GM18858 (cell line): ENCODE data around the gene C19orf25.
"Not testable (repeated sequence)": the region's sequence is repeated elsewhere in the genome, so short reads cannot be mapped to it uniquely, and the experiment has no call there.

Experiments
- ATAC-seq: cut with Tn5 transposase; IDR thresholded peaks from one replicate; pipeline ENCODE4 v1.9.1; 2021; ENCODE audit not compliant: unreplicated experiment

The C19orf25 gene

DNA sequence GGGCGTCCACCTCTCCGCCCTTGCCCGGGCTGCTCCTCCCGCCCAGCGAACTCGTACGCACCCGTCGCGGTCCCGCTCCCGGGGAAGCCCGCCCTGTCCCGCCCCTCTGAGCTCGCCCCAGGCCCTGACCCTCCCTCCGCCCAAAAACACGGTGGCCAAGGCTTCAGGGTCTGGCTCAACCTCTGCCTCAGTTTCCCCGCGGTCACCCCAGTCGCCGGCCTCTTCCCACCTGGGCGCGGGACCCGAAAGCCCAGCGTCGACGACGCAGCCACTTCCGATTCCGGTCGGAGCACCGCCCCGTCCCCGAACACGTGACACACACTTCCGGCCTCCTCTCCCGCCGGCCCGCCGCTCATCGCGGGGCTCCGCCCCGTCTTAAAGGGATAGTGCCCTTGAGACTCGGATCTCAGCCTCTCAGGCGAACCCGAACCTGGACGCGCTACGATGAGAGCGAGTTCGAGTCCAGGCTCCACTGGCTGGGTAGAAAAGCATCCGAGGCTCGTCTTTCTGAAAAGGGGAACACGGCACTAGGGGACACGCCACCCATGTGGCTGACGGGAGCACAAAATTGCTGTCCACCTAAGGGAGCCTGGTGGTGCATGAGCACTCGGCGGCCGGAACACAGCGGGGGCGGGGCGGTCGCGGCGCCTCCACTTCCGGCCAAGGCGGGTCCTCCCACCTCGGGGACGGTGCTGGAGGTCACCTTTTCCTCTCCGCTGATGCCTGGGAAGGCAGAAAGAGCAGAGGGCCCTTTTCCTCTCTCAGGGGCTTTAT, at the start of gene C19orf25:
C19orf25 (minus strand) TSS at position 282 of the 774 bp plus-strand sequence. CDS start 312 bp downstream, outside the sequence.
- peak; percentile 68 for ATAC-seq

DNA sequence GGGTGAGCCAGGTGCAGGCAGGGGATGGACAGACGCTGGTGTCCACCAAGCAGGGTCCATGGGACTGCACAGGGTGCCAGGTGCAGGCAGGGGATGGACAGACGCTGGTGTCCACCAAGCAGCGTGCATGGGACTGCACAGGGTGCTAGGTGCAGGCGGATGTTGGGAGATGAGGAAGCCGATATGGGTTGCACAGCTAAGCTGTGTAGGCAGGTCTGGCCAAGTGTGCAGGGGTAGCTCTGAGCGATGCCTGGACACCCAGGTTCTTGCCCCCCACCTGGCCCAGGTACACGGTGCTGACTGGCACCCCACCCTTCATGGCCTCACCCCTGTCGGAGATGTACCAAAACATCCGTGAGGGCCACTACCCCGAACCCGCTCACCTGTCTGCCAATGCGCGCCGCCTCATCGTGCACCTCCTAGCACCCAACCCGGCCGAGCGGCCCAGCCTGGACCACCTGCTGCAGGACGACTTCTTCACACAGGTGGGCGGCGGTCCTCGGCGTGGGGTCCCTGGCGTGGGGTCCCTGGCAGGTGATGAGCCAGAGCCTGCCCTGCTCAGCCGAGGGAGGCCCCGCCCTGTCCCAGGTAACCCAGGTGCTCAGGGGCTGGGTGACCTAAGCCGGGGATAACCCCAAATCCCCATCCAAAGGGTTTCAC, 48.8 kb upstream of the C19orf25 start:
- no peak for ATAC-seq

DNA sequence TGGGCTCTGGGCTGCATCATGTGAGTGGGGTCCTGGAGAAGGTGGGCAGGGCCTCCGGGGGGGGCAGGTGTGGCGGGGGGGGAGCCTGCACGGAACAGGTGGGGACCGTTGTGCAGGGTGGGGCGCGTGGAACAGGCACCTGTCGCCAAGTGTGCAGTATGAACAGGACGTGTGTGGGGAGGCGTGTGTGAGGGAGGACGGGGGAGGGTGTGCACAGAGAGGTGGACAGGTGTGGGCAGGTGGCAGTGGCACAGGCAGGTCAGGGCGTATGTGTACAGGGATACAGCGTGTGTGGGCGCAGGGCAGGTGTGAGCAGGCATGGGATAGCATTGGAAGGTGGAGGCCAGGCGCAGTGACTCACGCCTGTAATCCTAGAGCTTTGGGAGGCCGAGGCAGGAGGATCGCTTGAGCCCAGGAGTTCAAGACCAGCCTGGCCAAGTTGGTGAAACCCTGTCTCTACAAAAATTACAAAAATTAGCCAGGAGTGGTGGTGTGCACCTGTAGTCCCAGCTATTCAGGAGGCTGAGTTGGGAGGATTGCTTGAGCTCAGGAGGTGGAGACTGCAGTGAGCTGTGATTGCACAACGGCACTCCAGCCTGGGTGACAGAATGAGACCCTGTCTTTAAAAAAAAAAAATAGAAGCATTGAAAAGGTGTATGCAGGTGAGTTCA, 48.1 kb upstream of the C19orf25 start:
- ATAC-seq, result no peak

GRCh38 chr19:1526066-1526778, 47.2 kb upstream of the C19orf25 start:
- no peak for ATAC-seq

- no peak for ATAC-seq
Measured at GRCh38 chr19:1525343-1525742, 46.3 kb upstream of the C19orf25 start.

DNA sequence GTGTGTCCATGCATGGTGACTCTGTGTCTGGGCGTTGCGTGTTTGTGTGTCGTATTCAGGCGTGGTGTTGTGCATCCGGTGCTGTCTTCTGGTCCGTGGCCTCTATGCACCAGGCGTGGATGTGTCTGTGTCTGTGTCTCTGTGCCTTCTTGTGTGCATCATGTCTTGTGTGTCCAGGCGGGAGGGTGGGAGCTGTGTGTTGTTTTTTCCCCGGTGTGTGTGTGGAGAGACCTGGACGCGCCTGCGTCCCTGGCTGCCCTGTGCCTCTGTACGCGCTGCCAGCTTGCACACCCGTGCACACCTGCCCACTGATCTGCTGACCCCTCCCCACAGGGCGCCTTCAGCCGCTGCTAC, 45.9 kb upstream of the C19orf25 start:
- ATAC-seq, result no peak

GRCh38 chr19:1524287-1524971, 45.4 kb upstream of the C19orf25 start:
- ATAC-seq, result no peak

DNA sequence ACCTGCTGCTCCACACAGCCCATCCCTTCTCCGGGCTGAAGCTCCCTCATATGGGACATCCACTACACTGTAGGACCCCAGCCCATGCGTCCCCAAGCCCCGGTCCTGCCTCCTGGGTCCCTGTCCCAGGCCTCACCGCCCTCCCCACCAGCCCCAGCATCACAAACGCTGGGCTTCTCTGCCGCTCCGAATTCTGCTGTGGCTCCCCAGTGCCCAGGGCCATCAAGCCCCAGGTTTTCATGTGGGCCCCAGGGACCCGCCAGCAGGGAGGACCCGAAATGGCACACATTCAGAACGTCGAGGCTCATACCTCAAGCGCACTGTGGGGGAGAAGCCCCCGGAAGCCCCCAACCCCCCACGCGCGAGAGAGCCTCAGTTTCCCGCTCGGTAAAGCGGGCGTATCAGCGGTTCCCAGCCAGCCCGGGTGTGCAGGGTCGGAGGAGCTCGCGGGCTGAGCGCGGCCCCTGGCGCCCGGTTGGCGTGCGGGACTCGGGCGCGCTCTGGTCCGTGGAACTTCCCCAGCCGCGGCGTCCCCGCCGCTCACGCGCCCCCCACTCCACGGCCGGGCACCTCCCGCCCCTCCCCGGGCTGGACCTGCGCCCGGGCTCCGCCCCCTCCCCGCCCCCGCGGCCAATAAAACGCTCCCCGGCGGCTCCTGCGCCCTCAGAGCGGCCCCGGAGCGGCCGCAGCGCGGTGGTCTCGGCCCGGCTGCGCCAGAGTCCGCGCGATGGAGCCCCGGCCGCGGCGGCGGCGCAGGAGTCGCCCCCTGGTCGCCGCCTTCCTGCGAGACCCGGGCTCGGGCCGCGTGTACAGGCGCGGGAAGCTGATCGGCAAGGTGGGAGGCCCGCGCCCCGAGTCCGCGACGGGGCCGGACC, 44.6 kb upstream of the C19orf25 start, which contains the start of gene PLK5:
PLK5 (plus strand) TSS at position 666 of the 875 bp plus-strand sequence. CDS start 2,920 bp downstream, outside the sequence.
- no peak for ATAC-seq

DNA sequence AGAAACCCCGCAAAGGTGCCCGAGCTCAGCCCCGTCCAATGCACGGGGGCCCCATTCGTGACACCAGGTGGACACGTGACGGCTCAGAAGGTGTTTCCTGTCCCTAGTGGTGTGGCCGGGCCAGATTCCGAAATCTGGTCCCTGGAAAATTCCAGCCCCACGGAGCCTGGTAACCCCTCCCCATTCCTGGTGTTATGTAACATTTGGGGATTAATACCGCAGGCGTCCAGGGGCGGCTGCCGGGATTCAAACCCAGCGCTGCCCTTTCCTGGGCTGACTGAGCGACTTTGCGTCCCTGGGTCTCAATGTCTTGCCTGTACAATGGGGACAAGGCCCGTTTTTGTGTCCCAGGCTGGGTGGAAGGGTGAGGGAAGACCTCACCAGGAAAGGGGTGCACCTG, 43.8 kb upstream of the C19orf25 start:
- no peak for ATAC-seq

DNA sequence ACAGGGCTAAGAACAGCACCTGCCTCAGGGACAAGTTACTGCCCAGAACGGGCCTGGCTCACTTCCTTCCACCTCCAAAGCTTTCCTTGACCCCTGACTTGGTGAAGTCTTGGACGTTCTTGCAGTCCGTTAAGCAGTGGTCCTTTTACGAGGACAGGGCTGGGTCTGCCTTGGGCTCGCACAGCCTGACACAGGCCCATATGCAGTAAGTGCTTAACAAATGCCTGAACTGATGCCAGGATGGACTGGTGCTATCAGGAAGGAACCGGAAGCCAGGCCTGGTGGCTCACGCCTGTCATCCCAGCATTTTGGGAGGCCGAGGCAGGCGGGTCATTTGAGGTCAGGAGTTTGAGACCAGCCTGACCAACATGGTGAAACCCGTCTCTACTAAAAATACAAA, 43.0 kb upstream of the C19orf25 start:
- no peak for ATAC-seq

DNA sequence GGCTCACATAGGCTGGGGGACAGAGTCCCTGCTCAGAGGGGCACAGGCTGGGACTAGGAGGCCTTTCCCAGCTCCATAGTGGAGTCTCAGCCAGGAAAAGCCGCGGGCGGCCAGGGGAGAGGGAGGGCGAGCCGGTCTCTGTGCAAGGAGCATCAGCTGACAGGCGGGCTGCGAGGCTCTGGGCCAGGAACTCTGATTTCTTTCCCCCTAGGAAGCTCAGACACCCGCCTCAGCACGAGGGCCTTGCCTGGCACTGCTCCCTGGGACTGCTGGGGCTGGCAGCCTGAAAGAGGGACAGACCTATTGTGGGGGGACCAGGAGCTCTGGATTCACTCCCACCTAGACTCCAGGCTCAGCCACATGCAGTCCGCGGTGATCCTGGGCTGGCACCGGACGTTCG, 42.6 kb upstream of the C19orf25 start:
- ATAC-seq, result no peak

DNA sequence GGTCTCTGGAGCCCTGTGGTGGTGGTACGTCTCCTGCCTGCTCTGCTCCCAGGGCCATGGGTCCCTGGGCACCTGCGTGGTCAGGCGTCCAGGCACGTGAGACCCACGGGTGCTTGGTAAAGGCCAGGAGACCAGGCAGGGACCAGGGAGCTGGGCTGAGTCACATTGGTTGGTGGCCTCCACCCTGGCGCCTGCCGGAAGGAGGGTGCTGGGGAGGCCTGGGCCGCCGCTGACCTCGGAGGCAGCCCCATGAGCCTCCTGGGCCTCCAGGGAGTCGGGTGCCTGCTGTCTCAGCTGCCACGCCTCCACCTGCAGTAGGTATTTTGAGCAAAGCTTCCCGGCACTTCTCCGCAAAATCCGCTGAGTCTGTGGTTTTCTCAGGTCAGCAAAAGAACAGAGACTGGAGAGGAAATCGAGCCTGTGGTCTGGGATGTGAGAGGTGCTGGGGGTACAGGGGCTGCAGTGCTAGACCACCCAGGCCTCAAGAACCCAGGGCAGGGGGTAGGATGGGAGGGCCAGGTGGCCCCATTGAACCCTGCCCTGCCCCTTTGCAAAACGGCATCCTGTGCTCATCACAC, 41.3 kb upstream of the C19orf25 start:
- no peak for ATAC-seq

DNA sequence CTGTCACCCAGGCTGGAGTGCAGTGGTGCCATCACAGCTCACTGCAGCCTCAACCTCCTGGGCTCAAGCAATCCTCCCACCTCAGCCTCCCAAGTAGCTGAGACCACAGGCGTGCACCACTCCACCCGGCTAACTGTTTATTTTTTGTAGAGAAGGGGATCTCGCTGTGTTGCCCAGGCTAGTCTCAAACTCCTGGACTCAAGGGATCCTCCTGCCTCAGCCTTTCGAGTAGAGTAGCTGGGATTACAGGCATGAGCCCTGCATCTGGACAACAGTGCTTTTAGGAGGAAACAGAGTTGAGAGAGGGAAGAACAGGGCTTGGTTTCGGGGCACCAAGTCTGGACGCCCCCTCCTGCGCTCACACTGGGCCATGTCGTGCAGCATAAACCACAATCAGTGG, 40.8 kb upstream of the C19orf25 start:
- not testable (repeated sequence) for ATAC-seq

DNA sequence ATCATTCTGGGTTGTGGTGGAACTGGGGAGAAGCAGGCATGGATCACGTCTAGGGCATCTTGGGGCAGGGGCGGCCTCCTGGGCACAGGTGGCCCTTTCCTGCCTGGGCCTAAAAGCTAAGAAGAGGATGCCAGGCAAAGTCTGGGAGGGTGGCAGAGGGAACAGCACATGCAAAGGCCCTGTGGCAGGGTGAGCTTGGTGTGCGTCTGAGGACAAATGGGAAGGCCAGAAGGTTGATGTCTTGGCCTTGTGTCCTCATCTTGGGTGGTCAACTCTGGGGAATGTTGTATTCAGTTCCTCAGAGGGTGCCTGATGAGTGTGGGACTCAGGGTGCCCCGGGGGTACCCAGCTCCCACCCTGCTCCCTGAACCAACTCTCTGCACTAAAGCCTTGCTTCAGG, 39.5 kb upstream of the C19orf25 start:
- ATAC-seq, result no peak

- ATAC-seq, result no peak
Measured at GRCh38 chr19:1516395-1516753, 37.4 kb upstream of the C19orf25 start.

- ATAC-seq, result no peak
Measured at GRCh38 chr19:1514986-1515721, 36.1 kb upstream of the C19orf25 start.

DNA sequence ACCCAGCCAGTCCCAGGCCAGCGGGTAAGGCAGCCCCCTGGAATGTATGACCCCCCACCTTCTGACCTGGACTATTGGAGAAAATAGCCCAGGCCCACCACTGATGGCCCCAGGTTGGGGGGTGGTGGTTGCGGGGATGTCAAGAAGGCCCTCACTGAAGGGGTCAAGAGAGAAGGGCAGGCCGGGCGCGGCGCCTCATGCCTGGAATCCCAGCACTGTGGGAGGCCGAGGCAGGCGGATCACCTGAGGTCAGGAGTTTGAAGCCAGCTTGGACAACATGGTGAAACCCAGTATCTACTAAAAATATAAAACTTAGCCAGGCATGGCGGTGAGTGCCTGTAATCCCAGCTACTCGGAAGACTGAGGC, 35.3 kb upstream of the C19orf25 start:
- ATAC-seq, result no peak

GRCh38 chr19:1513499-1514294, 34.7 kb upstream of the C19orf25 start:
- no peak for ATAC-seq
